Gastrocnemius medialis (tissue), 4 donors: ENCODE results near the gene SH2D6.

Experiments
- CTCF ChIP-seq, 5 experiments: fragments of 450-650 bp in 3 of 5; fragments of 200-600 bp in 2 of 5; sonication (generic) in 2 of 5; IDR thresholded peaks in 4 of 5; conservative IDR thresholded peaks in 1 of 5; 1 replicate in 4 of 5; 2 replicates in 1 of 5; pipeline ENCODE4 v1.5.1; 2016 to 2019; ENCODE audit warnings: antibody characterized with exemption in 5 of 5, mild to moderate bottlenecking in 3 of 5, moderate library complexity in 3 of 5
- POLR2A ChIP-seq, 2 donors: fragments of 450-650 bp; IDR thresholded peaks; one replicate each; pipeline ENCODE4 v1.6.1; 2017; ENCODE audit warnings: antibody characterized with exemption in 2 of 2, mild to moderate bottlenecking in 2 of 2, moderate library complexity in 2 of 2

DNA sequence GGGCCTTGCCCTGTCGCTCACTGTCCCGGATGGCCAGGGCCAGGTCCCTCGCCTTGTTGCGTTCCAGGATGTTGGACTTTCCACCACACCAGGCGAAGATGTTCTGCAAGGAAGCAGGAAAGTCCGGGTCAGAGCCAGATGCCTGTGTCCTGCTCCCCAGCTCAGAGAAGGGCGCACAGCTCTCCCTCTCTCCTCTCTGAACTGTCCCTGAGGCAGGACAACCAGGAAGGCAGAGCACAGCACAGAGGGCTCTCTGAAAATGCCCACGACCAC lies 19.4 kb upstream of the SH2D6 start:
- TF ChIP-seq CTCF (IDR thresholded peaks at IDR 0.05 in 4 of 5, conservative IDR thresholded peaks at IDR 0.05 in 1 of 5) (no peak), POLR2A (IDR thresholded peaks at IDR 0.05) (no peak)
